GM23338 (cell line): ENCODE measurements around the gene SHISA9. TPM values are rescaled to one million over a fixed set of nuclear protein-coding genes. Genes with fewer than 3 reads are reported as not detected.

Source experiments
- ATAC-seq: fragments of 200-7000 bp; cut with Tn5 transposase; 3 replicates; pipeline ENCODE4 v1.9.1; 2020
- DNase-seq: peaks from one replicate; pipeline ENCODE4 v3.0.0-alpha.2; 2015; ENCODE audit warnings: low spot score
- H2AFZ ChIP-seq: fragments of 200-600 bp; sonication (generic); 2 replicates; pipeline ENCODE4 v1.8.0; 2016; ENCODE audit warnings: antibody characterized with exemption, mild to moderate bottlenecking, moderate library complexity
- H3F3A ChIP-seq: fragments of 200-600 bp; sonication (generic); replicated peaks from 2 replicates; pipeline ENCODE4 v1.8.0; 2017; ENCODE audit warnings: antibody characterized with exemption, mixed run types, low read depth
- H3K27ac ChIP-seq: fragments of 200-600 bp; sonication (generic); 2 replicates; pipeline ENCODE4 v1.6.1; 2016; ENCODE audit warnings: low read depth
- H3K27me3 ChIP-seq: fragments of 200-600 bp; sonication (generic); 2 replicates; pipeline ENCODE4 v1.8.0; 2016; ENCODE audit warnings: mild to moderate bottlenecking, mixed run types, moderate library complexity; ENCODE audit not compliant: insufficient read depth
- H3K36me3 ChIP-seq: fragments of 200-600 bp; sonication (generic); 2 replicates; pipeline ENCODE4 v1.8.0; 2016; ENCODE audit warnings: mild to moderate bottlenecking; ENCODE audit not compliant: insufficient read depth
- H3K4me1 ChIP-seq: fragments of 200-600 bp; sonication (generic); 2 replicates; pipeline ENCODE4 v1.8.0; 2016; ENCODE audit warnings: mild to moderate bottlenecking, moderate library complexity; ENCODE audit not compliant: insufficient read depth
- H3K4me2 ChIP-seq: fragments of 200-600 bp; sonication (generic); 2 replicates; pipeline ENCODE4 v1.7.1; 2017; ENCODE audit warnings: mixed run types
- H3K4me3 ChIP-seq: fragments of 200-600 bp; sonication (generic); 2 replicates; pipeline ENCODE4 v1.6.1; 2016; ENCODE audit warnings: mixed run types
- H3K79me2 ChIP-seq: fragments of 200-600 bp; sonication (generic); replicated peaks from 2 replicates; pipeline ENCODE4 v1.8.0; 2017; ENCODE audit warnings: mild to moderate bottlenecking; ENCODE audit not compliant: insufficient read depth
- H3K9me2 ChIP-seq: fragments of 200-600 bp; sonication (generic); 2 replicates; pipeline ENCODE4 v1.8.0; 2017; ENCODE audit not compliant: insufficient read depth
- H4K20me1 ChIP-seq: fragments of 200-600 bp; sonication (generic); replicated peaks from 2 replicates; pipeline ENCODE4 v1.8.0; 2017; ENCODE audit warnings: mild to moderate bottlenecking; ENCODE audit not compliant: insufficient read depth
- H3K27ac Mint-ChIP-seq: 2 replicates; pipeline ENCODE4 v1.8.0; 2020; ENCODE audit warnings: inconsistent platforms, mild to moderate bottlenecking, moderate library complexity, mixed read lengths
- H3K27me3 Mint-ChIP-seq: 3 replicates; pipeline ENCODE4 v1.8.0; 2022; ENCODE audit warnings: low read depth, mild to moderate bottlenecking, moderate library complexity, mixed read lengths, inconsistent platforms; ENCODE audit not compliant: insufficient read depth, poor library complexity
- H3K36me3 Mint-ChIP-seq: 3 replicates; pipeline ENCODE4 v1.8.0; 2021; ENCODE audit warnings: low read depth, mild to moderate bottlenecking, inconsistent platforms, moderate library complexity, mixed read lengths
- H3K4me1 Mint-ChIP-seq: 3 replicates; pipeline ENCODE4 v1.8.0; 2020; ENCODE audit warnings: mild to moderate bottlenecking, inconsistent platforms, mixed read lengths
- H3K4me3 Mint-ChIP-seq: 3 replicates; pipeline ENCODE4 v1.8.0; 2021; ENCODE audit warnings: moderate library complexity, mild to moderate bottlenecking, inconsistent platforms, mixed read lengths
- H3K9me3 Mint-ChIP-seq: 3 replicates; pipeline ENCODE4 v1.8.0; 2020; ENCODE audit warnings: moderate library complexity, mild to moderate bottlenecking, inconsistent platforms, mixed read lengths
- CREB1 ChIP-seq: fragments of 250-450 bp; sonication (Bioruptor Pico); IDR thresholded peaks from 2 replicates; pipeline ENCODE4 v1.5.0; 2020; ENCODE audit warnings: low read depth, mild to moderate bottlenecking, moderate library complexity
- CTCF ChIP-seq, 2 experiments: fragments of 200-600 bp in 1 of 2; sonication (generic) in 1 of 2; conservative IDR thresholded peaks; 2 replicates each; pipeline versions ENCODE4 v1.5.1 to v1.6.1; 2016 to 2017; ENCODE audit warnings: antibody characterized with exemption in 2 of 2, low read depth in 2 of 2, mild to moderate bottlenecking in 2 of 2, moderate library complexity in 1 of 2
- EZH2phosphoT487 ChIP-seq: fragments of 200-600 bp; sonication (generic); IDR thresholded peaks from one replicate; pipeline ENCODE4 v1.8.1; 2018; ENCODE audit warnings: antibody characterized with exemption; ENCODE audit not compliant: unreplicated experiment
- POLR2AphosphoS5 ChIP-seq: IDR thresholded peaks from 2 replicates; pipeline ENCODE4 v1.6.1; 2016; ENCODE audit warnings: antibody characterized with exemption, low read depth
- STAT1 ChIP-seq: IDR thresholded peaks from one replicate; pipeline ENCODE4 v1.6.1; 2016; ENCODE audit warnings: antibody characterized with exemption; ENCODE audit not compliant: unreplicated experiment
- ZNF462 ChIP-seq: fragments of 250-450 bp; sonication (Bioruptor Pico); IDR thresholded peaks from 2 replicates; pipeline ENCODE4 v1.5.0; 2020; ENCODE audit warnings: mild to moderate bottlenecking, moderate library complexity
- polyA plus RNA-seq: library from polyadenylated mRNA; unstranded; fragments of >200 nt; fragmentation: Nextera tagmentation; extraction: Ambion mirVana; gene quantifications from 2 replicates; pipeline ENCODE4 v1.2.1, GENCODE V29; 2016
- total RNA-seq: library from RNA; depleted of rRNA; stranded (reverse); fragments of >200 nt; shearing (Covaris generic); gene quantifications from 2 replicates; pipeline ENCODE4 v1.2.3, GENCODE V29; 2014

SHISA9 gene
- total and polyA plus RNA-seq, 2 experiments from 2014 or later: 10.4 to 45.6 TPM

GRCh38 chr16:13110124-13110796 lies 208.9 kb downstream of the SHISA9 start:
- Histone ChIP-seq H3K4me2 (0 out of 2 replicates have a peak overlapping the region, but pooled peaks have one; percentile 10), H4K20me1 (0 out of 2 replicates have a peak, but pooled peaks cover 3% of the 10 kb centered on the region), H3F3A (no peaks in the 10 kb centered on the region), H2AFZ (no peak overlapping the region), H3K4me3 (no peak overlapping the region), H3K4me1 (peaks cover 12% of the 10 kb centered on the region; the same call in 1 of the 2 replicates), H3K79me2 (peaks cover 23% of the 10 kb centered on the region), H3K9me2 (no peaks in the 10 kb centered on the region), H3K27ac (peak overlapping the region; percentile 63), H3K27me3 (no peaks in the 10 kb centered on the region), H3K36me3 (peaks cover 3% of the 10 kb centered on the region; the same call in 1 of the 2 replicates)
- Mint-ChIP-seq H3K9me3 (peaks cover 15% of the 10 kb centered on the region), H3K4me1 (peaks cover 21% of the 10 kb centered on the region), H3K4me3 (no peak overlapping the region), H3K27ac (peak overlapping the region; percentile 76), H3K36me3 (peaks cover 16% of the 10 kb centered on the region), H3K27me3 (peaks cover 3% of the 10 kb centered on the region)
- TF ChIP-seq STAT1 (no peak), POLR2AphosphoS5 (no peak), CTCF (conservative IDR thresholded peaks at IDR 0.05; ENCODE audit: low read depth in 2 of 2) (no peak), EZH2phosphoT487 (no peak), CREB1 (CRISPR knock-in tag) (0 out of 2 replicates have a peak, but pooled peaks have one; percentile 12), ZNF462 (CRISPR knock-in tag) (no peak)
- peak; percentile 54 for ATAC-seq
- peak; percentile 86 for DNase-seq
